ENCODE measurements around the gene VPS72.

DNA sequence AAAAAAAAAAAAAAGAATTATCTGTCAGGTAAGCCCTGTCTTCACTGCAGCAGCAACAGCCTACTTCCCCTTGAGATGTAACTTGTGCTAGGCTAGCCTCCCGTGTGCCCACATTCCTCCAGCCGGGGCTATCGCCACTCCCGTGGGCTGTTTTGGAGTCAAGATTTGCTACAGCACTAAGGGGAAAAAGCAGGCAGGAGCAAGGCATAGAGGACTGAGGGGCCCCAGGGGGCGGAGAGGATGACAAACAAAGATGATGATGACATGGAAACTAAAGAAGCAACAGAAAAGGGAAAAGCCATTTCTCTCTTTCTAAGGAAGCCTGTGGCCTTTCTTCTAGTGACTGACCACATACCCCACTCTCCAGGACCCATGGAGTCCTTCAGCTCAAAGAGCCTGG, 31.7 kb downstream of the VPS72 start:
- TF ChIP-seq, protein P1, sequence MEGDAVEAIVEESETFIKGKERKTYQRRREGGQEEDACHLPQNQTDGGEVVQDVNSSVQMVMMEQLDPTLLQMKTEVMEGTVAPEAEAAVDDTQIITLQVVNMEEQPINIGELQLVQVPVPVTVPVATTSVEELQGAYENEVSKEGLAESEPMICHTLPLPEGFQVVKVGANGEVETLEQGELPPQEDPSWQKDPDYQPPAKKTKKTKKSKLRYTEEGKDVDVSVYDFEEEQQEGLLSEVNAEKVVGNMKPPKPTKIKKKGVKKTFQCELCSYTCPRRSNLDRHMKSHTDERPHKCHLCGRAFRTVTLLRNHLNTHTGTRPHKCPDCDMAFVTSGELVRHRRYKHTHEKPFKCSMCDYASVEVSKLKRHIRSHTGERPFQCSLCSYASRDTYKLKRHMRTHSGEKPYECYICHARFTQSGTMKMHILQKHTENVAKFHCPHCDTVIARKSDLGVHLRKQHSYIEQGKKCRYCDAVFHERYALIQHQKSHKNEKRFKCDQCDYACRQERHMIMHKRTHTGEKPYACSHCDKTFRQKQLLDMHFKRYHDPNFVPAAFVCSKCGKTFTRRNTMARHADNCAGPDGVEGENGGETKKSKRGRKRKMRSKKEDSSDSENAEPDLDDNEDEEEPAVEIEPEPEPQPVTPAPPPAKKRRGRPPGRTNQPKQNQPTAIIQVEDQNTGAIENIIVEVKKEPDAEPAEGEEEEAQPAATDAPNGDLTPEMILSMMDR (IDR thresholded peaks at IDR 0.05) = no peak
- TF ChIP-seq POLR2A (IDR thresholded peaks at IDR 0.05) = no peak
